HG02852 (cell line): ENCODE results near the gene RTL3.
"Not testable (repeated sequence)": the region's sequence is repeated elsewhere in the genome, so short reads cannot be mapped to it uniquely, and the experiment has no call there.

Source experiments
- ATAC-seq: cut with Tn5 transposase; IDR thresholded peaks from one replicate; pipeline ENCODE4 v1.9.1; 2021; ENCODE audit warnings: mild to moderate bottlenecking, moderate library complexity; ENCODE audit not compliant: unreplicated experiment

RTL3 gene, protein sequence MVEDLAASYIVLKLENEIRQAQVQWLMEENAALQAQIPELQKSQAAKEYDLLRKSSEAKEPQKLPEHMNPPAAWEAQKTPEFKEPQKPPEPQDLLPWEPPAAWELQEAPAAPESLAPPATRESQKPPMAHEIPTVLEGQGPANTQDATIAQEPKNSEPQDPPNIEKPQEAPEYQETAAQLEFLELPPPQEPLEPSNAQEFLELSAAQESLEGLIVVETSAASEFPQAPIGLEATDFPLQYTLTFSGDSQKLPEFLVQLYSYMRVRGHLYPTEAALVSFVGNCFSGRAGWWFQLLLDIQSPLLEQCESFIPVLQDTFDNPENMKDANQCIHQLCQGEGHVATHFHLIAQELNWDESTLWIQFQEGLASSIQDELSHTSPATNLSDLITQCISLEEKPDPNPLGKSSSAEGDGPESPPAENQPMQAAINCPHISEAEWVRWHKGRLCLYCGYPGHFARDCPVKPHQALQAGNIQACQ

DNA sequence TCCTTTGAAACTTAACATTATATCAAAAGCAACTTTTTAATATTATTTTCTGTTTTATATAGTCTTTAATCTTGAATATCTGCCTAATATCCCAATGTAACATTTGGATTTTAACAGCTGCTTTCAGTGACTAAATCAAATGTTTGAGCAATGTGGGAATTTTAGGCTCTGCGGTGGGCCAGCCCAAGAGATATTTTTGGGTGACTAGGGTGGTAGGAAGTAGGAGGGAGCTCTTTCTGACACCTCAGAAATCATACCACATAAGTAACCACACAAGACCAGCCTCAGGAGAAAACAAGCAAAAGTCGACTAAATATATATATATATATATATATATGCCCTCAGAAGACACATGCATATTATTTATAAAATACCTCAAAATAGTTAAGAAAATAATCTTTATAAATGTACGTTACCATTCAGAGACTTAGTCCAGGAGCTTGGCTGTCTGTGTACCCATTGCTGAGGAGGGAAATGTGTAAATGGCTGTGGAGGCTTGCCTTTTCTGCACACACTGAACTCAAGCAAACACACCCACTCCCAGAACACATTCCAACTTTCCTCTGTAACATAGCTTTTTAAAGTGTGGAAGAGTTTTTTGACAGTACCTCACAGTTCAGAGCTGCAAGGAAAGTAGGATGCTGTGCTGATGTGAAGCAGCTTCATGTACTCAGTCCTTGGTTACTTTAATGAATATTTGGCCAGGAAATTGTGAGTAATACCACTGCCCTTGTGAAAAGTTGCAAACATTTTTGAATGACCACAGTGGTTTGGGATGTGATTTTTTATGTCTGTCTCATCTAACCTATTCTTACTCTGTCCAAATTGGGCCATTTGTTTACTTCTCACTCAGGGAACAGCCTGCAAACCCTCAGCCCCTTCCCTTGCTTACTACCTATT is at the start of gene RTL3:
RTL3 (minus strand) TSS at position 484 of the 900 bp plus-strand sequence. CDS start 908 bp downstream, outside the sequence.
- no peak for ATAC-seq

DNA sequence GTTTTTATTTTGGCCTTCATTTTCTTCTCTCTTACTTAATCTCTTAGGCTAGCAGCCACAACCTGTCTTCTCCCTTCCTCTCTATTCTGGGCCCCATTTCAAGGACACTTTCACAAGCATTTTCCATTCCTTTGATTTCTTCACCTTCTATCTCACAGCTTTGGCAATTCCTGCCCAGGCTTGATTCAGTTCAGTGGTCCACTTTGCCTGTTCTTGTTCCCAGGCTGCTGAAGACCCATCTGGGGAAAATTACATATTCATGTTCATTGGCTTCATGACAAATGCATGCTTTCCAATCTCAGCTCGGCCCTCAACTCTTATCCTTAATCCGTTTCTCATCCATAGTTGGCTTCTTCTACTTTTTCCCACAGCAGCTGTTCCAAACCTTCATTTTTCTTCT is 49.7 kb upstream of the RTL3 start:
- ATAC-seq = no peak

- ATAC-seq = no peak
These were observed 49.1 kb upstream of the RTL3 start for GRCh38 chrX:78708262-78708661.

DNA sequence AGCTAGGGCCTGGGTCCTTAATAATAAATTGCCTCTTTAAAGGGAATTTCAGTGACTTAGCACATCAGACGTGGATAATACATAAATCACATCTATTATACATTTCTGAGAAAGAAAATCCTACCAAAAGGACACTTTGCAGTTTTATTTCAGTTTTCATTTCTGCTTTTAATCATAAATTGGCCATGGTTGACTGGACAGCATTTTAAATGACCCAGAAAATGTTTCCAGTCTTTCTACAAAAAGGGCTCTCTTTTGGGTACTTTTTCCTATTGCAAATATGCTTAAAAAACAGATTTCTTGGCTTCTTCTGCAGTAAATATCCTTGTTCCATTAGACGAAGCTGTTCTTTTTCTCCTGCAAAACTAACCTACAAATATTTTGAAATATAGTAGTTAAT is 46.9 kb upstream of the RTL3 start:
- ATAC-seq = no peak

- no peak for ATAC-seq
These were observed 34.4 kb upstream of the RTL3 start for GRCh38 chrX:78693536-78693935.

DNA sequence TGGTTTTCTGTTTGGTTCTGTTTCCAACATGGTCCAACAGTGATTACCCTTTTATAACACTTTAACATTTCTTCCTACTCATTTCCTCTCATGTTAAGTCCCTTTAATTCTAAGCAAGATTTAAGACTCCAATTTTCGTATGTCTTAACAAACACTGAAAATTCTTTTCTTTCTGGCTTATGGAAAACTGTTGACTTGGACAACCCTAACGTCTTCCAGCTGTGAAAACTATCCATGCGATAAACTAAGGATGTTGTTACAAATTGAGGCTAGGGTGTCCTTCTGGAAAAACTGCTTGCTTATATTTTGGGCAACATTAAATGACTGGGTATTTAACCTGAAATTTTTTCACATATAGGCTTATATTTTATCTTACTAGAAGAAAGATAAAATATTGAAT is 33.9 kb upstream of the RTL3 start:
- ATAC-seq = no peak

- peak; percentile 93 for ATAC-seq
These were observed 28.5 kb upstream of the RTL3 start for GRCh38 chrX:78687586-78687985.

DNA sequence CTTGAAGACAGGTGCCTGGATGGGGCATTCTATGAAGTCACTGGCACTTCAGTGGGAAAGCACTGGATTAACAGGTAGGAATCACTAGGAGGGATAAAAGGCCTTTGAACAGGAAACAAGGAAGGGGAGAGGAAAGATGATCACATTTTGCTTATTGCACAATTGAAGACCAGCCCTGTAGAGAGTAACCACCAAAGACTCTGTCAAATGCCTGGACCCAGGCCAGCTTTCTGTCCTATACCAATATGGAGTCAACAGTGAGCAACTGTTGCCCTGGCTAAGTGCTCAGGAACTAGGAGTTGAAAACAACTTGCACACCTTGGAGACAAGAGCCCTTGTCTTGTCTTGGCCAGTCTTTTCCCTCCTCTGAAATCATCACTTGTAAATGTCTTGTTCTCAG is 14.1 kb upstream of the RTL3 start:
- ATAC-seq = no peak

- no peak for ATAC-seq
These were observed 6.2 kb upstream of the RTL3 start for GRCh38 chrX:78665342-78665741.

DNA sequence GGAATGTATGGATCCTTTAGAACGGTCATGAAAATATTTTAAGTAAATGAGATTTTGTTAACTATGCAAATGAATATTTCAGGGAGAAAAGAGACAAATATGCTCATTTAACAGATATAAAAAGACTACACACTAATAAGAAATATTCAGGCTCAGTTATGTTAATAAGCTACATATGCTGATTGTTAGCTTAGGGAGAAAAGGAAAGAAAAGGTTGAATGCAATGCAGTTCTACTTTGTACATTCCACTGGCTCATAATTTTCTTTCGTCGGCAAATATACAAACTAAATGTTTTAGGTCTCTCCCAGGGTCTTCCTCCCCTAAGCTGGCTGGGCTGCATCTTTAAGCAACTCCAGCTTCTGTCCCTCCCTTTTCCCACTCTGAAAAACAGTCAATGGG is 2.7 kb upstream of the RTL3 start:
- ATAC-seq = no peak

- ATAC-seq = no peak
These were observed 827 bp upstream of the RTL3 start for GRCh38 chrX:78659955-78660354.

DNA sequence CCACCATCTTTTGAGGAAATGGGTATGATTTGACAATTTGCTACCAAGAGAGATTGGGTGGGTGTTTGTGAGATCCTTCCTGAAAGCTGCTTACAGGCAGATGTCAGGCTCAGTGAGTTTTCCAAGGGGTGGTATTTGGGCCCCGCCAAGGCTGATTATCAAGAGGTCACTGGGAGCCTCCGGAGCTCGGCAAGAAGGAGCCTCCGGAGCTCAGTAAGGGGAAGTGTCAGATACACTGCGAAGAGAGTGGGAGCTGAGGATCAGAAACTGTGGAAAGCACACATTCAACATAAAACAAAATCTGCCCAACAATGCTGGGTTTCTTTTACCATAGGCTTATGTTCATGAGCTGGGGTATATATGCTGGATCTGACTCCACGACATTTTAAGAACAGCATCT is 714 bp downstream of the RTL3 start:
- no peak for ATAC-seq

GRCh38 chrX:78655642-78656041 is 3.5 kb downstream of the RTL3 start:
- ATAC-seq = no peak

GRCh38 chrX:78653118-78653822 is 5.9 kb downstream of the RTL3 start:
- ATAC-seq = peak; percentile 47

DNA sequence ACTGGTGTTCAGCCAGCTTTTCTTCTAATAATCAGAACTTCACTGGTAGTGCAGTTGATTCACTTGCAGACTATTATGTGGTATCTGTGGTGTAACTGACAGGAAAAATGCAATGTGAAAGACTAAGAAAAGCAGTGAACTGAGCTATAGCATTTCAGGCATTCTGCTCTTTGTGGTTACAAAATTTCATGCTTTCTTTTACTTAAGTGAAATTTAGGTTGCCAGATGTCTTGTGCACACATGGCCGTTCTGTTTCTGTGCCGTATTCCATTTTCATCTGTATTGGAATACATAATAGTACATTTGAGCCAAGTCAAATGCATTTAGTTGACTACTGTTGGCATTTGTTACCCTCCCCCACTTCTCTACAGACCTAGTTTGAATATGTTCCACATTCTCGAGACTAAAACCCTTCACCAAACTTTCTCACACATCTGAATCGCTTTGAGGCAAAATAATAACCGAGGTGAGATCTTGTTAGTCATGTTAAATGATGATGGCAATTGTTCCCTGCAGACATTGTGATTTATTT is 8.2 kb downstream of the RTL3 start:
- peak; percentile 90 for ATAC-seq

- no peak for ATAC-seq
These were observed 15.3 kb downstream of the RTL3 start for GRCh38 chrX:78643874-78644273.

- no peak for ATAC-seq
These were observed 16.0 kb downstream of the RTL3 start for GRCh38 chrX:78643096-78643495.

- not testable (repeated sequence) for ATAC-seq
These were observed 23.0 kb downstream of the RTL3 start for GRCh38 chrX:78636096-78636495.

DNA sequence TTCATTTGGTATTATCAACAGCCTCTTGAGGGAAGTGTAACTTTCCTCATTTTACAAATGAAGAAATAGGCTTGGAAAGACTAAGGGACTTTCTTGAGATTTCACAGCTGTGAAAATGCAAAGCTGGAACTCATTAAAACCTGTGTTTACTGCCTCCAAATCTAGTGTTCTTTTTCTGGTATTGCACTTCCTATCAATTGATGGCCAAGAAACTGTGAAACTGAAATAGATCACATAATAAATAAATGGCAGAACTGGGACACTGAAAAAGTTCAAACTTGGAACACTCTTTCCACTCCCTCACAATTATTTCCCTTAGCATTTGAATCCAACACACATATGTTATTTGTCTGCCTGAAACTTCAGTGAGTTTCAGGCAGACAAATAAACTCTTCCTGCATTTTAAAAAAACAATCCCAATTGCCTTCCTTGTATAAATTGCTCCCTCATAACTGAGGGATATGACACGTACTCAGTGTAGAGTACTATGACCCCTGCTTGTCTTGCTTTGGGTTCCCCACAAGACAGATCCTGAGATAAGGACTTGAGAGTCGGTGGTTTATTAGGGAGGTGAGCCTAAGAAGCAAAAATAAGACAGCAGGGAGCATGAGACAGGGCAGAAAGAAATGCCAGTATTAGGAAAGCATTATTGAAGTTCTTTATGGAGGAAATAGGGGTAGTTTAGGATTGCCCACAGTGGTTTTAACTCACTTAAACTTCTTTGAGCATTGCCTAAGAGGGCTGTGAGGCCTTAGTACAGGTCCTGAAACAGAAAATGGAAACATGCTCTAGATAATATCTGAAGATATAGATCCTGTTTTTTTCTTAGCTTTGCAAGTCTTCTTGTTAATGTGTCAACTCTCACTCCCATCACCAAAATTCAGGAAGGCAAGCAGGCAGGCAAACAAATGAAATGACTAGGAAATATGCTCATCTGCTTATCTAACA is 33.9 kb downstream of the RTL3 start:
- no peak for ATAC-seq

- ATAC-seq = no peak
These were observed 34.7 kb downstream of the RTL3 start for GRCh38 chrX:78624426-78624825.
